ENCODE data around the gene CENPV. TPM values are rescaled to one million over a fixed set of nuclear protein-coding genes. Genes with fewer than 3 reads are reported as not detected.

The CENPV gene
- total and polyA plus RNA-seq, 2 of the 13 experiments (the other 11 are each of a cell fraction or from before 2014, with no cell fraction given), result 193 to 292 TPM

DNA sequence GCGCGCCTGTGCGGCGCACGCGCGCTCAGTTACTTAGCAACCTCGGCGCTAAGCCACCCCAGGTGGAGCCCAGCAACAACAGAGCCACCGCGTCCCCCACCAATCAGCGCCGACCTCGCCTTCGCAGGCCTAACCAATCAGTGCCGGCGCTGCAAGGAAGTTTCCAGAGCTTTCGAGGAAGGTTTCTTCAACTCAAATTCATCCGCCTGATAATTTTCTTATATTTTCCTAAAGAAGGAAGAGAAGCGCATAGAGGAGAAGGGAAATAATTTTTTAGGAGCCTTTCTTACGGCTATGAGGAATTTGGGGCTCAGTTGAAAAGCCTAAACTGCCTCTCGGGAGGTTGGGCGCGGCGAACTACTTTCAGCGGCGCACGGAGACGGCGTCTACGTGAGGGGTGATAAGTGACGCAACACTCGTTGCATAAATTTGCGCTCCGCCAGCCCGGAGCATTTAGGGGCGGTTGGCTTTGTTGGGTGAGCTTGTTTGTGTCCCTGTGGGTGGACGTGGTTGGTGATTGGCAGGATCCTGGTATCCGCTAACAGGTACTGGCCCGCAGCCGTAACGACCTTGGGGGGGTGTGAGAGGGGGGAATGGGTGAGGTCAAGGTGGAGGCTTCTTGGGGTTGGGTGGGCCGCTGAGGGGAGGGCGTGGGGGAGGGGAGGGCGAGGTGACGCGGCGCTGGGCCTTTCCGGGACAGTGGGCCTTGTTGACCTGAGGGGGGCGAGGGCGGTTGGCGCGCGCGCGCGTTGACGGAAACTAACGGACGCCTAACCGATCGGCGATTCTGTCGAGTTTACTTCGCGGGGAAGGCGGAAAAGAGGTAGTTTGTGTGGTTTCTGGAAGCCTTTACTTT is 27.6 kb upstream of the CENPV start, which contains the start of gene UBB (continued):
- TF ChIP-seq, protein P1, sequence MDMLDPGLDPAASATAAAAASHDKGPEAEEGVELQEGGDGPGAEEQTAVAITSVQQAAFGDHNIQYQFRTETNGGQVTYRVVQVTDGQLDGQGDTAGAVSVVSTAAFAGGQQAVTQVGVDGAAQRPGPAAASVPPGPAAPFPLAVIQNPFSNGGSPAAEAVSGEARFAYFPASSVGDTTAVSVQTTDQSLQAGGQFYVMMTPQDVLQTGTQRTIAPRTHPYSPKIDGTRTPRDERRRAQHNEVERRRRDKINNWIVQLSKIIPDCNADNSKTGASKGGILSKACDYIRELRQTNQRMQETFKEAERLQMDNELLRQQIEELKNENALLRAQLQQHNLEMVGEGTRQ (IDR thresholded peaks at IDR 0.05; ENCODE audit: low read depth, low read length), result no peak
- TF ChIP-seq, protein P1 (CRISPR knock-in tag; IDR thresholded peaks at IDR 0.05; ENCODE audit: borderline replicate concordance), result no peak; the same call in 1 of the 2 replicates
- TF ChIP-seq GTF2F1 (IDR thresholded peaks at IDR 0.05; ENCODE audit: low read length), result 0 out of 2 replicates have a peak, but pooled peaks have one; percentile 82
- no peak for TF ChIP-seq ZSCAN21 (CRISPR knock-in tag; IDR thresholded peaks at IDR 0.05; ENCODE audit: borderline replicate concordance)
- TF ChIP-seq ZNF138 (CRISPR knock-in tag; IDR thresholded peaks at IDR 0.05; ENCODE audit: low read depth), result peak; percentile 85; the same call in 1 of the 2 replicates
- no peak; the same call in 1 of the 2 replicates for TF ChIP-seq ZNF205 (CRISPR knock-in tag; IDR thresholded peaks at IDR 0.05)
- TF ChIP-seq ZNF841 (CRISPR knock-in tag; IDR thresholded peaks at IDR 0.05; ENCODE audit: borderline replicate concordance), result no peak
- no peak for TF ChIP-seq ETV6 (CRISPR knock-in tag; conservative IDR thresholded peaks at IDR 0.05)
- TF ChIP-seq, protein P2, sequence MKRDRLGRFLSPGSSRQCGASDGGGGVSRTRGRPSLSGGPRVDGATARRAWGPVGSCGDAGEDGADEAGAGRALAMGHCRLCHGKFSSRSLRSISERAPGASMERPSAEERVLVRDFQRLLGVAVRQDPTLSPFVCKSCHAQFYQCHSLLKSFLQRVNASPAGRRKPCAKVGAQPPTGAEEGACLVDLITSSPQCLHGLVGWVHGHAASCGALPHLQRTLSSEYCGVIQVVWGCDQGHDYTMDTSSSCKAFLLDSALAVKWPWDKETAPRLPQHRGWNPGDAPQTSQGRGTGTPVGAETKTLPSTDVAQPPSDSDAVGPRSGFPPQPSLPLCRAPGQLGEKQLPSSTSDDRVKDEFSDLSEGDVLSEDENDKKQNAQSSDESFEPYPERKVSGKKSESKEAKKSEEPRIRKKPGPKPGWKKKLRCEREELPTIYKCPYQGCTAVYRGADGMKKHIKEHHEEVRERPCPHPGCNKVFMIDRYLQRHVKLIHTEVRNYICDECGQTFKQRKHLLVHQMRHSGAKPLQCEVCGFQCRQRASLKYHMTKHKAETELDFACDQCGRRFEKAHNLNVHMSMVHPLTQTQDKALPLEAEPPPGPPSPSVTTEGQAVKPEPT (CRISPR knock-in tag; IDR thresholded peaks at IDR 0.05; ENCODE audit: low read depth), result peak; percentile 35; the same call in 1 of the 2 replicates
- TF ChIP-seq, protein P3, sequence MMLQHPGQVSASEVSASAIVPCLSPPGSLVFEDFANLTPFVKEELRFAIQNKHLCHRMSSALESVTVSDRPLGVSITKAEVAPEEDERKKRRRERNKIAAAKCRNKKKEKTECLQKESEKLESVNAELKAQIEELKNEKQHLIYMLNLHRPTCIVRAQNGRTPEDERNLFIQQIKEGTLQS (CRISPR knock-in tag; IDR thresholded peaks at IDR 0.05), result 0 out of 2 replicates have a peak, but pooled peaks have one; percentile 42
- TF ChIP-seq, protein P4, sequence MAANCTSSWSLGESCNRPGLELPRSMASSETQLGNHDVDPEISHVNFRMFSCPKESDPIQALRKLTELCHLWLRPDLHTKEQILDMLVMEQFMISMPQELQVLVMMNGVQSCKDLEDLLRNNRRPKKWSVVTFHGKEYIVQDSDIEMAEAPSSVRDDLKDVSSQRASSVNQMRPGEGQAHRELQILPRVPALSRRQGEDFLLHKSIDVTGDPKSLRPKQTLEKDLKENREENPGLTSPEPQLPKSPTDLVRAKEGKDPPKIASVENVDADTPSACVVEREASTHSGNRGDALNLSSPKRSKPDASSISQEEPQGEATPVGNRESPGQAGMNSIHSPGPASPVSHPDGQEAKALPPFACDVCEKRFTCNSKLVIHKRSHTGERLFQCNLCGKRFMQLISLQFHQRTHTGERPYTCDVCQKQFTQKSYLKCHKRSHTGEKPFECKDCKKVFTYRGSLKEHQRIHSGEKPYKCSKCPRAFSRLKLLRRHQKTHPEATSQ (CRISPR knock-in tag; IDR thresholded peaks at IDR 0.05; ENCODE audit: borderline replicate concordance), result peak; percentile 53; the same call in 1 of the 2 replicates
- 0 out of 2 replicates have a peak, but pooled peaks have one; percentile 30 for TF ChIP-seq ETV5 (CRISPR knock-in tag; IDR thresholded peaks at IDR 0.05; ENCODE audit: borderline replicate concordance)
- TF ChIP-seq NR2F6 (IDR thresholded peaks at IDR 0.05), result peak; percentile 61; the same call in 1 of the 2 replicates
- TF ChIP-seq NR2F6 (CRISPR knock-in tag; IDR thresholded peaks at IDR 0.05), result no peak; the same call in 1 of the 2 replicates
- TF ChIP-seq MEF2D (CRISPR knock-in tag; IDR thresholded peaks at IDR 0.05), result peak; percentile 1; the same call in 1 of the 2 replicates
- TF ChIP-seq ZNF33B (CRISPR knock-in tag; IDR thresholded peaks at IDR 0.05), result peak; percentile 21; the same call in 1 of the 2 replicates
- TF ChIP-seq, protein P5, sequence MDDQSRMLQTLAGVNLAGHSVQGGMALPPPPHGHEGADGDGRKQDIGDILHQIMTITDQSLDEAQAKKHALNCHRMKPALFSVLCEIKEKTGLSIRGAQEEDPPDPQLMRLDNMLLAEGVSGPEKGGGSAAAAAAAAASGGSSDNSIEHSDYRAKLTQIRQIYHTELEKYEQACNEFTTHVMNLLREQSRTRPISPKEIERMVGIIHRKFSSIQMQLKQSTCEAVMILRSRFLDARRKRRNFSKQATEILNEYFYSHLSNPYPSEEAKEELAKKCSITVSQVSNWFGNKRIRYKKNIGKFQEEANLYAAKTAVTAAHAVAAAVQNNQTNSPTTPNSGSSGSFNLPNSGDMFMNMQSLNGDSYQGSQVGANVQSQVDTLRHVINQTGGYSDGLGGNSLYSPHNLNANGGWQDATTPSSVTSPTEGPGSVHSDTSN (CRISPR knock-in tag; IDR thresholded peaks at IDR 0.05; ENCODE audit: borderline replicate concordance), result no peak
- TF ChIP-seq MED13 (CRISPR knock-in tag; IDR thresholded peaks at IDR 0.05), result 0 out of 2 replicates have a peak, but pooled peaks have one; percentile 32
- peak; percentile 48; the same call in 1 of the 2 replicates for TF ChIP-seq NFIC (IDR thresholded peaks at IDR 0.05; ENCODE audit: low read length)
- TF ChIP-seq ZBTB7B (CRISPR knock-in tag; IDR thresholded peaks at IDR 0.05), result no peak; the same call in 1 of the 2 replicates

Data from HepG2 (cell line).